Hematopoietic multipotent progenitor cell treated with erythropoietin and hydrocortisone succinate and interleukin-3 and kit ligand, for 17 days (in vitro differentiated cells): ENCODE data around the gene ANKHD1.
"Not testable (repeated sequence)": the region's sequence is repeated elsewhere in the genome, so short reads cannot be mapped to it uniquely, and the experiment has no call there.

Source experiments
- DNase-seq: peaks from one replicate; pipeline ENCODE4 v3.0.0-alpha.2; 2015; ENCODE audit warnings: low spot score

Gene ANKHD1

GRCh38 chr5:140421375-140421774 lies 19.7 kb downstream of the ANKHD1 start:
- peak; percentile 3 for DNase-seq

GRCh38 chr5:140423609-140424008 lies 22.0 kb downstream of the ANKHD1 start:
- DNase-seq = no peak

- DNase-seq = no peak
Observed at GRCh38 chr5:140424135-140424534, 22.5 kb downstream of the ANKHD1 start.

GRCh38 chr5:140427726-140428125 lies 26.1 kb downstream of the ANKHD1 start:
- not testable (repeated sequence) for DNase-seq

GRCh38 chr5:140429724-140430123 lies 28.1 kb downstream of the ANKHD1 start:
- DNase-seq = no peak

- DNase-seq = no peak
Observed at GRCh38 chr5:140432212-140432611, 30.6 kb downstream of the ANKHD1 start.

- no peak for DNase-seq
Observed at GRCh38 chr5:140432916-140433315, 31.3 kb downstream of the ANKHD1 start.

GRCh38 chr5:140457368-140457767 lies 55.7 kb downstream of the ANKHD1 start:
- DNase-seq = not testable (repeated sequence)

GRCh38 chr5:140466981-140467742 lies 65.5 kb downstream of the ANKHD1 start:
- no peak for DNase-seq

GRCh38 chr5:140468188-140468587 lies 66.6 kb downstream of the ANKHD1 start:
- DNase-seq = no peak

- DNase-seq = no peak
Observed at GRCh38 chr5:140469259-140469658, 67.6 kb downstream of the ANKHD1 start.

- DNase-seq = no peak
Observed at GRCh38 chr5:140480310-140481014, 78.8 kb downstream of the ANKHD1 start.

- no peak for DNase-seq
Observed at GRCh38 chr5:140481758-140482157, 80.1 kb downstream of the ANKHD1 start.

- no peak for DNase-seq
Observed at GRCh38 chr5:140483055-140483454, 81.4 kb downstream of the ANKHD1 start.

GRCh38 chr5:140488141-140488540 lies 86.5 kb downstream of the ANKHD1 start:
- not testable (repeated sequence) for DNase-seq

- DNase-seq = no peak
Observed at GRCh38 chr5:140488914-140489313, 87.3 kb downstream of the ANKHD1 start.

- no peak for DNase-seq
Observed at GRCh38 chr5:140497897-140498296, 96.3 kb downstream of the ANKHD1 start.

GRCh38 chr5:140498591-140498990 lies 97.0 kb downstream of the ANKHD1 start:
- no peak for DNase-seq

- no peak for DNase-seq
Observed at GRCh38 chr5:140502834-140503233, 101.2 kb downstream of the ANKHD1 start.

GRCh38 chr5:140509898-140510297 lies 108.3 kb downstream of the ANKHD1 start:
- no peak for DNase-seq

- DNase-seq = no peak
Observed at GRCh38 chr5:140513124-140513523, 111.5 kb downstream of the ANKHD1 start.

- no peak for DNase-seq
Observed at GRCh38 chr5:140524003-140524402, 122.4 kb downstream of the ANKHD1 start.

- no peak for DNase-seq
Observed at GRCh38 chr5:140540227-140540626, 138.6 kb downstream of the ANKHD1 start.

GRCh38 chr5:140542972-140543371 lies 141.3 kb downstream of the ANKHD1 start:
- DNase-seq = no peak
